C4-2B (cell line): ENCODE measurements around the gene MTUS2.

ENCODE experiments used
- CTCF ChIP-seq: fragments of 450-650 bp; conservative IDR thresholded peaks from 2 replicates; pipeline ENCODE4 v1.5.1; 2017; ENCODE audit warnings: mild to moderate bottlenecking
- ZFX ChIP-seq: fragments of 450-650 bp; IDR thresholded peaks from 2 replicates; pipeline ENCODE4 v1.6.1; 2017

GRCh38 chr13:28890712-28891111 is 70.6 kb downstream of the MTUS2 start:
- TF ChIP-seq CTCF (no peak), ZFX (no peak)
